Neutrophil (primary cell): ENCODE data around the gene WNT5B.

ENCODE experiments used
- H3K27ac ChIP-seq: fragments of 200-600 bp; sonication (generic); 2 replicates; pipeline ENCODE4 v1.5.1; 2016; ENCODE audit warnings: mild to moderate bottlenecking, moderate library complexity
- H3K27me3 ChIP-seq: fragments of 200-600 bp; sonication (generic); 2 replicates; pipeline ENCODE4 v1.6.0; 2016; ENCODE audit warnings: mild to moderate bottlenecking
- H3K36me3 ChIP-seq: fragments of 200-600 bp; sonication (generic); 2 replicates; pipeline ENCODE4 v1.5.1; 2017
- H3K4me1 ChIP-seq, 2 experiments: fragments of 200-600 bp in 1 of 2; sonication (generic) in 1 of 2; 1 replicate in 1 of 2; 2 replicates in 1 of 2; pipeline versions ENCODE4 v1.5.1 to v1.6.1; 2013 to 2016; ENCODE audit warnings: low read depth in 1 of 2, low read length in 1 of 2, mild to moderate bottlenecking in 1 of 2, moderate library complexity in 1 of 2; ENCODE audit not compliant: control insufficient read depth in 1 of 2, insufficient read depth in 1 of 2
- H3K4me3 ChIP-seq, 2 experiments: fragments of 200-600 bp in 1 of 2; sonication (generic) in 1 of 2; 1 replicate in 1 of 2; 2 replicates in 1 of 2; pipeline ENCODE4 v1.5.1; 2013 to 2016; ENCODE audit warnings: low read depth in 1 of 2, low read length in 1 of 2, mild to moderate bottlenecking in 1 of 2, moderate library complexity in 1 of 2
- H3K9me3 ChIP-seq: fragments of 200-600 bp; sonication (generic); 2 replicates; pipeline ENCODE4 v1.5.1; 2016
- CTCF ChIP-seq: fragments of 200-600 bp; sonication (generic); IDR thresholded peaks from 2 replicates; pipeline ENCODE4 v1.5.1; 2016; ENCODE audit warnings: antibody characterized with exemption

Gene WNT5B

DNA sequence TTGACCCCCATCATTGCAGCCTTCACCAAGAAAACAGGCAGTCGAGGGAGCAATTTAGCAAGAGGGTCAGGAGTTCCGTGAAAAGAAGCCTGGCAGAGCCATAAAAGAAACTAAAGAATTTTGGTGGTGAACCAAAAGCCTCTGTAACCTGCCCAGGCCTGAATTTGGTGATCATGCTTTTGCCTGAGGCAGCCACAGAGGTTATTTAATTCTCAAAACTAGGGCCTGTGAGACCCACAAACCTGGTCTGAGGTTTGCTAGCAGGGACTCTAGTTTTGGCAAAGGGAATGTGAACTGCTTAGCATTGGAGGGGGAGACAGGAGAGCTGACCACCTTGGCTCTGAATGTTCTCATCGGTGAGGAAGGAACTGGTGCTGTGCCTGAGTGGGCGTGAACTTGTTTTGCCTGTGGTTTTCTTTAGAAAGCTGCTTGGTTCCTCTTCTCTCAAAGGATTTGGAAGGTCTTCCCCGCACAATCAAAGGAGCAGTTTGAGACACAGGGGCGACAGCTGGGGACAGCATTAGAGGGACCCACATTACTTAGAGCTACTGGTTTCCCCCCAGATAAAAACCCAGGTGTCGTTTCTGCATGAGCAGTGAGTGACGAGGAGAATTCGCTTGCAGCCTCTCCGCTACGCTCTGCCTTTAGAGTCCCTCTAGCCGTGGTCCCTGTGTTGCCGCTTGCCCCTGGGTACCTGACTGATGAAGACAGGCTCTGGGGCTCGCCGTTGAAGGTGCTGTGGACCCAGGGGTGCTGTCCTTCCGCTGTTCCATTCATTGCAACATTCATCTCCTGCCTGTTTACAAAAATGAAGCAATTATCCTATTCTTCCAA is 12.6 kb upstream of the WNT5B start:
- Histone ChIP-seq H3K9me3 (no peaks in the 10 kb centered on the region), H3K27me3 (no peaks in the 10 kb centered on the region), H3K4me1 (peaks cover 77 to 78% of the 10 kb centered on the region in 2 experiments), H3K27ac (peak overlapping the region; percentile 69), H3K4me3 (peak overlapping the region; percentile 47 to 48), H3K36me3 (no peaks in the 10 kb centered on the region)
- no peak for TF ChIP-seq CTCF

GRCh38 chr12:1618489-1618888 is 10.5 kb upstream of the WNT5B start:
- Histone ChIP-seq H3K4me3 (peak overlapping the region; percentile 25 to 30), H3K27ac (peak overlapping the region; percentile 68), H3K4me1 (peaks cover 66 to 69% of the 10 kb centered on the region in 2 experiments), H3K27me3 (no peaks in the 10 kb centered on the region), H3K9me3 (no peaks in the 10 kb centered on the region), H3K36me3 (no peaks in the 10 kb centered on the region)
- TF ChIP-seq CTCF: no peak

DNA sequence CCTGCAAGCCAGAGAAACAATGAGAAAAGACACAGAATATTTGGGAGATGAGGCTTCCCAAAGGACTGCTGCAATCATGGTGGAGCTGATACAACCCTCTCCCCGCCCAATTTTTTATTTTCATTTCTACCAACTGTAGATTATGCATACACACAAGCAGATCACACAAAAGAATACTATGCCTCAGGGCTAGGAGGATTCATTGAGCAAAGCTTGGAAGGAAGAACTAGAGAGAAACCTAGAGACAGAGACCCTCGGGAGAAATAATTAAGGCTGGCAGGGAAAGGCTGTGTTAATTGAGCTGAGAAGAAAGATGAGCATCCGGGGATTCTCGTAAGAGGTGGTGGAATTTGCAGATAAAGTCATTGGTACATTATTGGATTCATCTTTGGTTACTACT is 9.9 kb upstream of the WNT5B start:
- no peak for TF ChIP-seq CTCF
- Histone ChIP-seq H3K9me3 (no peaks in the 10 kb centered on the region), H3K4me1 (peaks cover 63 to 64% of the 10 kb centered on the region in 2 experiments), H3K27me3 (no peaks in the 10 kb centered on the region), H3K27ac (peak overlapping the region; percentile 68), H3K36me3 (no peaks in the 10 kb centered on the region), H3K4me3 (peak overlapping the region; percentile 25 to 28)

DNA sequence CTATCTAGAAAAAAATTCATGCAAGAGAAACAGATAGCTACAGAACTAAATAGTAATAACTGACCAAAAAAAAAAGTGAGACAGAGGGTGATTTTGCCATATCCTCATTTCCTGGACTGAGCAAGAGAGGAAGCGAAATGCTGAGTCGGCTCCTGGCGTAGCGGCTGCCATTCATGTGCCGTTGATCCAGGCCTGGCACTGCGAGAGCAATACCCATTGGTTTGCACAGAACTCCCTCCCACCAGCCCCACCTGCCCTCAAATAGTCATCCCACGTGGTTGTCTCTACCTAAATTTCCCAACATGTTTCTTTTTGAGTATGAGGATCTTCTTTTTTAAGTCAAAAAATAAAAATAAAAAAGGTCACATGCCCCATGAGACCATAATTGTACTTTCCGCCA is 9.4 kb upstream of the WNT5B start:
- Histone ChIP-seq H3K9me3 (no peaks in the 10 kb centered on the region), H3K36me3 (no peaks in the 10 kb centered on the region), H3K27me3 (no peaks in the 10 kb centered on the region), H3K27ac (peak overlapping the region; percentile 68), H3K4me3 (peak overlapping the region; percentile 25 to 28), H3K4me1 (peaks cover 59 to 60% of the 10 kb centered on the region in 2 experiments)
- no peak for TF ChIP-seq CTCF

DNA sequence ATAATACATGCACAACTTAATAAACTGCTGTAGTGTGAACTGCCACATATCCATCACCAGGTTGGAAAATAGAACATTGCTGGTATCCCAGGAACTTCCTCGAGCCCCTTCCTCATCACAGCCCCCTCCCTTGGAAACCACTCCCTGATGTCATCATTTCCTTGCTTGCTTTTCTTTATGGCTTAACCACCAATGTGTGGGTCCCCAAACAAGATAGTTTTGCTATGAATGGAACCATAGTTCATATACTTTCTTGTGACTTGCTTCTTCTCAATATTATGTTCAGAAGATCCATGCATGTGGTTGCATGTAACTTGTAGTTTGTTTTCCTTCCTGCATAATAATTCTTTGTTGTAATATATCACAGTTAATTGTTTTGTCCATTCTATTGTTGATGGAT is 8.9 kb upstream of the WNT5B start:
- no peaks in the 10 kb centered on the region for H3K9me3 ChIP-seq
- no peaks in the 10 kb centered on the region for H3K27me3 ChIP-seq
- no peaks in the 10 kb centered on the region for H3K36me3 ChIP-seq
- H3K27ac ChIP-seq: peak overlapping the region; percentile 68
- peaks cover 54% of the 10 kb centered on the region in 2 experiments for H3K4me1 ChIP-seq
- peak overlapping the region in 1 of 2 experiments; percentile 25 for H3K4me3 ChIP-seq
- no peak for TF ChIP-seq CTCF
